ENCODE data around the gene LAMA2.
A peak's percentile ranks its signal among the peaks of the same experiment; 100 is the strongest.

Gene LAMA2

GRCh38 chr6:129475477-129476247 lies 592.7 kb downstream of the LAMA2 start:
- no peak for DNase-seq

GRCh38 chr6:129476248-129476564 lies 593.3 kb downstream of the LAMA2 start:
- DNase-seq: no peak

GRCh38 chr6:129476810-129477209 lies 593.9 kb downstream of the LAMA2 start:
- DNase-seq: no peak

GRCh38 chr6:129478379-129478778 lies 595.4 kb downstream of the LAMA2 start:
- no peak for DNase-seq

GRCh38 chr6:129481706-129482105 lies 598.8 kb downstream of the LAMA2 start:
- no peak for DNase-seq

GRCh38 chr6:129485746-129486145 lies 602.8 kb downstream of the LAMA2 start:
- DNase-seq: no peak

GRCh38 chr6:129486327-129486726 lies 603.4 kb downstream of the LAMA2 start:
- DNase-seq: no peak

GRCh38 chr6:129488313-129488712 lies 605.4 kb downstream of the LAMA2 start:
- no peak for DNase-seq

GRCh38 chr6:129489215-129489765 lies 606.4 kb downstream of the LAMA2 start:
- no peak for DNase-seq

- peak; percentile 68 for DNase-seq
Observed at GRCh38 chr6:129490521-129491255, 607.8 kb downstream of the LAMA2 start.

GRCh38 chr6:129491436-129491835 lies 608.5 kb downstream of the LAMA2 start:
- peak; percentile 14 for DNase-seq

- no peak for DNase-seq
Observed at GRCh38 chr6:129492260-129492659, 609.3 kb downstream of the LAMA2 start.

- no peak for DNase-seq
Observed at GRCh38 chr6:129493354-129493902, 610.5 kb downstream of the LAMA2 start.

- DNase-seq: no peak
Observed at GRCh38 chr6:129494099-129494498, 611.2 kb downstream of the LAMA2 start.

GRCh38 chr6:129494586-129494985 lies 611.6 kb downstream of the LAMA2 start:
- no peak for DNase-seq

GRCh38 chr6:129495652-129496051 lies 612.7 kb downstream of the LAMA2 start:
- no peak for DNase-seq

GRCh38 chr6:129497481-129498441 lies 614.8 kb downstream of the LAMA2 start:
- DNase-seq: no peak

GRCh38 chr6:129498541-129498940 lies 615.6 kb downstream of the LAMA2 start:
- DNase-seq: no peak

GRCh38 chr6:129498950-129499842 lies 616.3 kb downstream of the LAMA2 start:
- no peak for DNase-seq

GRCh38 chr6:129499843-129500219 lies 616.9 kb downstream of the LAMA2 start:
- no peak for DNase-seq

- peak; percentile 37 for DNase-seq
Observed at GRCh38 chr6:129500958-129501739, 618.2 kb downstream of the LAMA2 start.

All from activated CD4-positive, alpha-beta T cell treated with anti-CD3 and anti-CD28 coated beads for 48 hours (primary cell).